Breast epithelium (tissue), 4 donors: Measurements from ENCODE around the gene UBA1. TPM values are rescaled to one million over a fixed set of nuclear protein-coding genes. Genes with fewer than 3 reads are reported as not detected.

ENCODE experiments used
- DNase-seq, 2 donors: peaks; one replicate each; pipeline ENCODE4 v3.0.0-alpha.2; 2019; ENCODE audit warnings: low spot score in 2 of 2
- H3K27ac ChIP-seq, 2 donors: fragments of 200-600 bp; sonication (generic) in 1 of 2; one replicate each; pipeline ENCODE4 v1.5.1; 2016 to 2019; ENCODE audit warnings: mild to moderate bottlenecking in 1 of 2
- H3K27me3 ChIP-seq, 2 donors: fragments of 200-600 bp; sonication (generic) in 1 of 2; one replicate each; pipeline versions ENCODE4 v1.5.1 to v1.6.0; 2017 to 2019; ENCODE audit warnings: control low read depth in 1 of 2, mild to moderate bottlenecking in 1 of 2
- H3K36me3 ChIP-seq: fragments of 200-600 bp; one replicate; pipeline ENCODE4 v1.5.1; 2019
- H3K4me1 ChIP-seq, 2 donors: fragments of 200-600 bp; sonication (generic); one replicate each; pipeline ENCODE4 v1.5.1; 2016 to 2019; ENCODE audit warnings: control low read depth in 1 of 2
- H3K4me3 ChIP-seq, 3 donors: fragments of 200-600 bp; sonication (generic); 1 replicate in 2 of 3; 2 replicates in 1 of 3; pipeline ENCODE4 v1.5.1; 2016 to 2019; ENCODE audit warnings: mild to moderate bottlenecking in 3 of 3, moderate library complexity in 2 of 3
- H3K9me3 ChIP-seq, 2 donors: fragments of 200-600 bp; sonication (generic) in 1 of 2; one replicate each; pipeline ENCODE4 v1.5.1; 2016 to 2019; ENCODE audit warnings: control low read depth in 1 of 2
- POLR2A ChIP-seq: fragments of 450-650 bp; IDR thresholded peaks from one replicate; pipeline ENCODE4 v1.6.1; 2016; ENCODE audit warnings: antibody characterized with exemption, mild to moderate bottlenecking, moderate library complexity
- POLR2AphosphoS5 ChIP-seq, 3 donors: sonication (generic); formaldehyde crosslinking; IDR thresholded peaks; one replicate each; pipeline ENCODE4 v1.6.1; 2017; ENCODE audit warnings: antibody characterized with exemption in 3 of 3
- intact Hi-C: fragments of 100-400 bp; cut with DNase I; formaldehyde crosslinking; loops from one replicate; pipeline ENCODE4 v1.15.1; 2023; ENCODE audit warnings: low total_unique reads
- total RNA-seq, 3 donors: library from RNA; depleted of rRNA; stranded (reverse); fragments of >200 nt; gene quantifications; one replicate each; pipeline ENCODE4 v1.1.0, GENCODE V29; 2016
- TF ChIP-seq, protein P1 (sequence below), 3 donors: fragments of 450-650 bp; IDR thresholded peaks; one replicate each; pipeline ENCODE4 v1.5.1; 2016 to 2017; ENCODE audit warnings: antibody characterized with exemption in 3 of 3, mild to moderate bottlenecking in 3 of 3, moderate library complexity in 3 of 3

Gene UBA1
- total RNA-seq, 3 donors from 2014 or later = 109 to 149 (median 141) TPM

DNA sequence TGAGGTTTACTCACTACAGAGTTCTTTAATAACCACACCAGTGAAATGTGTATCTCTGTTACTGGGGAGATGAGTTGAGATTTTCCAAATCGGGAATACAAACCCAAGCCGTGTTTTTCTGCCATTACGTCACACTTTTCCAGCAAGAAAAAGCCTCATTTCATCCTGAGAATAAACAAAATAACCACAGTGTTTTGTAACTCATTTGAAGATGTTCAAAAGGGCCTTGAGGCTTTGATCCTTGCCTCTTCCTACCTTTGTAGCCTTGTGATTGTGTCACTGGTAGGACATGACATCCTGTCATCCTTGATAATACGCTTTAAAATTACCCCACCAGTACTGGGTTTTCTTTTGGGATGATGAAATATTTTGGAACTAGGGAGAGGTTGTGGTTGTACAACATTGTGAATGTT lies 42.1 kb downstream of the UBA1 start:
- Histone ChIP-seq H3K36me3 (no peaks in the 10 kb centered on the region), H3K27ac (peak overlapping the region; percentile 44 to 96), H3K27me3 (peaks cover 0 to 56% of the 10 kb centered on the region in 2 donors), H3K9me3 (no peaks in the 10 kb centered on the region), H3K4me3 (peak overlapping the region in 1 of 3 donors; percentile 0), H3K4me1 (no peaks in the 10 kb centered on the region)
- intact Hi-C loops = loop anchor here (5.0 kb wide), 1 partner anchor 77 kb away; no protein-coding TSS in a partner anchor
- TF ChIP-seq POLR2AphosphoS5 (IDR thresholded peaks at IDR 0.05) = no peak
- no peak for TF ChIP-seq POLR2A
- TF ChIP-seq, protein P1, sequence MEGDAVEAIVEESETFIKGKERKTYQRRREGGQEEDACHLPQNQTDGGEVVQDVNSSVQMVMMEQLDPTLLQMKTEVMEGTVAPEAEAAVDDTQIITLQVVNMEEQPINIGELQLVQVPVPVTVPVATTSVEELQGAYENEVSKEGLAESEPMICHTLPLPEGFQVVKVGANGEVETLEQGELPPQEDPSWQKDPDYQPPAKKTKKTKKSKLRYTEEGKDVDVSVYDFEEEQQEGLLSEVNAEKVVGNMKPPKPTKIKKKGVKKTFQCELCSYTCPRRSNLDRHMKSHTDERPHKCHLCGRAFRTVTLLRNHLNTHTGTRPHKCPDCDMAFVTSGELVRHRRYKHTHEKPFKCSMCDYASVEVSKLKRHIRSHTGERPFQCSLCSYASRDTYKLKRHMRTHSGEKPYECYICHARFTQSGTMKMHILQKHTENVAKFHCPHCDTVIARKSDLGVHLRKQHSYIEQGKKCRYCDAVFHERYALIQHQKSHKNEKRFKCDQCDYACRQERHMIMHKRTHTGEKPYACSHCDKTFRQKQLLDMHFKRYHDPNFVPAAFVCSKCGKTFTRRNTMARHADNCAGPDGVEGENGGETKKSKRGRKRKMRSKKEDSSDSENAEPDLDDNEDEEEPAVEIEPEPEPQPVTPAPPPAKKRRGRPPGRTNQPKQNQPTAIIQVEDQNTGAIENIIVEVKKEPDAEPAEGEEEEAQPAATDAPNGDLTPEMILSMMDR (IDR thresholded peaks at IDR 0.05) = no peak
- no peak for DNase-seq

DNA sequence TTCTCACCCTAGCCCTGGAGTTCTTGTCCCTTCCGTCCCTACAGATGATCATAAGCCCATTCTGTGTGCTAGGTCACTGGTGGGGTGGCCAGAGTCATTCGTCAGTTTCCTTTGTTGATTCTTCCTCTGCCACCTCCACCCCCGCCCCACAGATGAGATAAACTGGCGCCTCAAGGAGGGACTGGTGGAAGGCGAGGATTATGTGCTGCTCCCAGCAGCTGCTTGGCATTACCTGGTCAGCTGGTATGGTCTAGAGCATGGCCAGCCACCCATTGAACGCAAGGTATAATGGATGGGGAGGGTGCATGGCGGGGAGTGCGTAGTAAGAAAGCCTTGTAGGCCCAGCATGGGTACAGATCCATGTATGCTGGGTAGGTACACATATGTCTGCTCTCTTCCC lies 45.6 kb downstream of the UBA1 start:
- TF ChIP-seq, protein P1 (IDR thresholded peaks at IDR 0.05) = no peak
- TF ChIP-seq POLR2A = no peak
- TF ChIP-seq POLR2AphosphoS5 (IDR thresholded peaks at IDR 0.05) = no peak
- Histone ChIP-seq H3K27ac (no peak overlapping the region), H3K36me3 (no peaks in the 10 kb centered on the region), H3K27me3 (peaks cover 0 to 61% of the 10 kb centered on the region in 2 donors), H3K4me1 (no peaks in the 10 kb centered on the region), H3K9me3 (no peaks in the 10 kb centered on the region), H3K4me3 (no peak overlapping the region)
- DNase-seq = no peak
- intact Hi-C loops = loop anchor here (5.0 kb wide), 1 partner anchor 73 kb away; no protein-coding TSS in a partner anchor

DNA sequence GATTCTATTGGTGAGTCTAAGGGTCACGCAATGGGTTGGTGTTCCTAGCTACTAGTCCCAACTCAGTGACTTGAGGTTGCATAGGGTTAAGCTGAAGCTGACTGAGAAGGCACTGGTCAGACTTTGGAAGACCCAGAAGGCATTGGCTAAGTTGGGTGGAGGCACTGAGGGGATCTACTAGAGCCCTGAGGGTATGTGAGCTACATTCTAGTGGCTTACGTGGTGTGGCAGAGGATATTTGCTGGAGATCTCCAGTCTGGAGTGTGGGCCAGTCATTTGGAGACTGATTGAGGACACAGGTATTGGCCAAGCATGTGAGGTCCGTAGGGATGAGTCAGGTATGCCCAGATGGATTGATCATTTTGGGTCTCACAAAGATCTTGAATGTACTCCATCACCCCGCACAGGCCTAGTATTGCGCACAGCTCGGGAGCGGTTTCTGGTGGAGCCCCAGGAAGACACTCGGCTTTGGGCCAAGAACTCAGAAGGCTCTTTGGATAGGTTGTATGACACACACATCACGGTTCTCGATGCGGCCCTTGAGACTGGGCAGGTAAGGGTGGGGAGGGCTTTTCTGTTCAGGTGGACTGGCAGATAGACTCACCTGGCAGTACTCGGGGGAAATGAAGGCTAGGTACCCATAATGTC lies 46.4 kb downstream of the UBA1 start:
- no peak overlapping the region for H3K27ac ChIP-seq
- TF ChIP-seq POLR2AphosphoS5 (IDR thresholded peaks at IDR 0.05) = no peak
- H3K4me3 ChIP-seq = no peak overlapping the region
- peaks cover 0 to 61% of the 10 kb centered on the region in 2 donors for H3K27me3 ChIP-seq
- H3K36me3 ChIP-seq = no peaks in the 10 kb centered on the region
- intact Hi-C loops = loop anchor here (5.0 kb wide), 1 partner anchor 72 kb away; no protein-coding TSS in a partner anchor
- H3K4me1 ChIP-seq = no peaks in the 10 kb centered on the region
- H3K9me3 ChIP-seq = no peaks in the 10 kb centered on the region
- DNase-seq = no peak

DNA sequence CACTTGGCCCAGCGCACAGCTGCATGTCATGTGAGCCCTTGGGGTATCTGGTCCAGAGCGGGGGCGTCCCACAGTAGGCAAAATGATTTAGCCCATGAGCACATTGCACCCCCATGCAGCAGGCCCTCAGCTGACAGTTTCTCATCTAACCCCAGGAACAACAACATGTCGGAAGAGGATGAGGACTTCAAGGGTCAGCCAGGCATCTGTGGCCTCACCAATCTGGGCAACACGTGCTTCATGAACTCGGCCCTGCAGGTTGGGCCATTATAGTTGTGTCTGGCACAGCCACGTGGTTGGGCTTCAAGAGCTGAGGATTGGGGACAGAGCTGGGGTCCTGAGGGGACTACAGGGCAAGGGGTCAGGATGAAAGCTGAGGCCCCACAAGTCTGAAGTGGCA lies 47.0 kb downstream of the UBA1 start:
- TF ChIP-seq POLR2AphosphoS5 (IDR thresholded peaks at IDR 0.05) (no peak), POLR2A (no peak)
- TF ChIP-seq, protein P1 (IDR thresholded peaks at IDR 0.05) = no peak
- H3K27me3 ChIP-seq = peaks cover 0 to 61% of the 10 kb centered on the region in 2 donors
- intact Hi-C loops = no loop called here
- H3K27ac ChIP-seq = no peak overlapping the region
- DNase-seq = no peak
- no peaks in the 10 kb centered on the region for H3K9me3 ChIP-seq
- H3K36me3 ChIP-seq = no peaks in the 10 kb centered on the region
- no peaks in the 10 kb centered on the region for H3K4me1 ChIP-seq
- H3K4me3 ChIP-seq = no peak overlapping the region

DNA sequence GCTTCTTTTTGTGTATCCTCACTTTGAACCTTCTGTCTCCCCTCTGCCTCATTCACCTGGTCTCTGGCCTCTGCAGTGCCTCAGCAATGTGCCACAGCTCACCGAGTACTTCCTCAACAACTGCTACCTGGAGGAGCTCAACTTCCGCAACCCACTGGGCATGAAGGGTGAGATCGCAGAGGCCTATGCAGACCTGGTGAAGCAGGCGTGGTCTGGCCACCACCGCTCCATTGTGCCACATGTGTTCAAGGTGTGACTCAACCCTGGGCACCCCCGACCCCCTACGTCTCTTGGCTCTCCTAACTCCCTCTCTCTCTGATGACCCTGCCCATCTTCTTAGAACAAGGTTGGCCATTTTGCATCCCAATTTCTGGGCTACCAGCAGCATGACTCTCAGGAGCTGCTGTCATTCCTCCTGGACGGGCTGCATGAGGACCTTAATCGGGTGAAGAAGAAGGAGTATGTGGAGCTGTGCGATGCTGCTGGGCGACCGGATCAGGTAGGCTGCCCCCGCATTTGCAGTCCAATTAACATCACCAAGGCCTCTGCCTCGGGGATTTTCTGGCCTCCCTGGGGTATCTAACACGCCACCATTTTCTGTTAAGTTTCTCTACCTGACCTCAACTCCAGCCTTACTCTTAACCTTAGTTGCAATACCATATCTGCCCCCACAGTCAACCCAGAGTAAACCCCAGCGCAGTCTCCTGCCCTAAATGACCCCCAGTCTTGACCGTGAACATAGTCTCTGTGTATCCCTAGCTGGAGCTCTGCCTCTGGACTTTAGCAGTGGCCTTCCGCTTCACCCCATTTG lies 47.8 kb downstream of the UBA1 start:
- no peak for TF ChIP-seq POLR2AphosphoS5 (IDR thresholded peaks at IDR 0.05)
- TF ChIP-seq, protein P1 (IDR thresholded peaks at IDR 0.05) = no peak
- TF ChIP-seq POLR2A = no peak
- intact Hi-C loops = no loop called here
- no peak overlapping the region for H3K4me3 ChIP-seq
- no peak for DNase-seq
- H3K9me3 ChIP-seq = no peaks in the 10 kb centered on the region
- H3K4me1 ChIP-seq = no peaks in the 10 kb centered on the region
- H3K27ac ChIP-seq = no peak overlapping the region
- H3K36me3 ChIP-seq = no peaks in the 10 kb centered on the region
- peaks cover 0 to 63% of the 10 kb centered on the region in 2 donors for H3K27me3 ChIP-seq
